H1 (cell line): ENCODE measurements around the gene JPH3. TPM values are rescaled to one million over a fixed set of nuclear protein-coding genes. Genes with fewer than 3 reads are reported as not detected.

Experiments used
- HDAC6 ChIP-seq: IDR thresholded peaks from one replicate; pipeline ENCODE4 v1.7.1; 2012; ENCODE audit warnings: low read depth, mild to moderate bottlenecking, inconsistent platforms, low read length, moderate library complexity
- KDM1A ChIP-seq: fragments of 200-600, 300-600 bp; sonication (generic); IDR thresholded peaks from 2 replicates; pipeline ENCODE4 v1.7.1; 2016; ENCODE audit warnings: mild to moderate bottlenecking, low read length, borderline replicate concordance
- KDM5A ChIP-seq: fragments of 200-600 bp; IDR thresholded peaks from 2 replicates; pipeline ENCODE4 v1.7.1; 2012; ENCODE audit warnings: mild to moderate bottlenecking, low read length, inconsistent platforms, mixed read lengths
- SUZ12 ChIP-seq: fragments of 200-600 bp; sonication (generic); IDR thresholded peaks from 2 replicates; pipeline ENCODE4 v1.6.1; 2012; ENCODE audit warnings: mild to moderate bottlenecking, inconsistent platforms, low read length, moderate library complexity, mixed read lengths
- TAF1 ChIP-seq: IDR thresholded peaks from 2 replicates; pipeline ENCODE4 v1.6.1; 2011; ENCODE audit warnings: mild to moderate bottlenecking, low read depth, low read length
- TEAD4 ChIP-seq: IDR thresholded peaks from 2 replicates; pipeline ENCODE4 v1.6.1; 2012; ENCODE audit warnings: low read depth, low read length, inconsistent platforms, mixed read lengths
- polyA plus RNA-seq, 7 experiments: library from polyadenylated mRNA; depleted of rRNA in 3 of 7; stranded (reverse) in 5 of 7; unstranded in 2 of 7; fragments of >200 nt in 5 of 7; fragments of 200-250 nt in 2 of 7; gene quantifications; 1 replicate in 5 of 7; 2 replicates in 1 of 7; 4 replicates in 1 of 7; pipeline versions ENCODE4 v1.2.1 to v1.2.3, GENCODE V29; 2011 to 2013; ENCODE audit warnings: missing spikeins in 2 of 7, mixed read lengths in 2 of 7
- total RNA-seq: library from RNA; stranded (reverse); fragmentation: NEBNext Ultra II Directional; extraction: Animal tissue kit (Norgen Biotek cat#: 25700); gene quantifications from 2 replicates; pipeline ENCODE4 v1.2.1, GENCODE V29; 2021
- TF ChIP-seq, protein P1 (sequence below): fragments of 300-600 bp; sonication (generic); IDR thresholded peaks from 2 replicates; pipeline ENCODE4 v1.7.1; 2012; ENCODE audit warnings: low read length, moderate library complexity, mild to moderate bottlenecking, inconsistent platforms; ENCODE audit not compliant: insufficient replicate concordance
- TF ChIP-seq, protein P2 (sequence below): IDR thresholded peaks from 2 replicates; pipeline ENCODE4 v1.6.1; 2012; ENCODE audit warnings: low read length, inconsistent platforms

Gene JPH3
- total and polyA plus RNA-seq, 2 of the 8 experiments (the other 6 are each of a cell fraction or from before 2014, with no cell fraction given) = 10.3 to 28.3 TPM

DNA sequence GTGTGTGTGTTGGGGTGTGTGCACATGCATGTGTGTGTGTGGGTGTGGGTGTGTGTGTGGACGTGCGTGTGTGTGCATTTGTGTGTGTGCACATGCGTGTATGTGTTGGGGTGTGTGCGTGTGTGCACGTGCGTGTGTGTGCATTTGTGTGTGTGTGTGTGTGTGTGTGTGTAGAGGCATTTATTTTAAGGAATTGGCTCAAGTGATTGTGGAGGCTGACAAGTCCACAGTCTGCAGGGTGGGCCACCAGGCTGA lies 37.9 kb upstream of the JPH3 start (continued):
- TF ChIP-seq, protein P1, sequence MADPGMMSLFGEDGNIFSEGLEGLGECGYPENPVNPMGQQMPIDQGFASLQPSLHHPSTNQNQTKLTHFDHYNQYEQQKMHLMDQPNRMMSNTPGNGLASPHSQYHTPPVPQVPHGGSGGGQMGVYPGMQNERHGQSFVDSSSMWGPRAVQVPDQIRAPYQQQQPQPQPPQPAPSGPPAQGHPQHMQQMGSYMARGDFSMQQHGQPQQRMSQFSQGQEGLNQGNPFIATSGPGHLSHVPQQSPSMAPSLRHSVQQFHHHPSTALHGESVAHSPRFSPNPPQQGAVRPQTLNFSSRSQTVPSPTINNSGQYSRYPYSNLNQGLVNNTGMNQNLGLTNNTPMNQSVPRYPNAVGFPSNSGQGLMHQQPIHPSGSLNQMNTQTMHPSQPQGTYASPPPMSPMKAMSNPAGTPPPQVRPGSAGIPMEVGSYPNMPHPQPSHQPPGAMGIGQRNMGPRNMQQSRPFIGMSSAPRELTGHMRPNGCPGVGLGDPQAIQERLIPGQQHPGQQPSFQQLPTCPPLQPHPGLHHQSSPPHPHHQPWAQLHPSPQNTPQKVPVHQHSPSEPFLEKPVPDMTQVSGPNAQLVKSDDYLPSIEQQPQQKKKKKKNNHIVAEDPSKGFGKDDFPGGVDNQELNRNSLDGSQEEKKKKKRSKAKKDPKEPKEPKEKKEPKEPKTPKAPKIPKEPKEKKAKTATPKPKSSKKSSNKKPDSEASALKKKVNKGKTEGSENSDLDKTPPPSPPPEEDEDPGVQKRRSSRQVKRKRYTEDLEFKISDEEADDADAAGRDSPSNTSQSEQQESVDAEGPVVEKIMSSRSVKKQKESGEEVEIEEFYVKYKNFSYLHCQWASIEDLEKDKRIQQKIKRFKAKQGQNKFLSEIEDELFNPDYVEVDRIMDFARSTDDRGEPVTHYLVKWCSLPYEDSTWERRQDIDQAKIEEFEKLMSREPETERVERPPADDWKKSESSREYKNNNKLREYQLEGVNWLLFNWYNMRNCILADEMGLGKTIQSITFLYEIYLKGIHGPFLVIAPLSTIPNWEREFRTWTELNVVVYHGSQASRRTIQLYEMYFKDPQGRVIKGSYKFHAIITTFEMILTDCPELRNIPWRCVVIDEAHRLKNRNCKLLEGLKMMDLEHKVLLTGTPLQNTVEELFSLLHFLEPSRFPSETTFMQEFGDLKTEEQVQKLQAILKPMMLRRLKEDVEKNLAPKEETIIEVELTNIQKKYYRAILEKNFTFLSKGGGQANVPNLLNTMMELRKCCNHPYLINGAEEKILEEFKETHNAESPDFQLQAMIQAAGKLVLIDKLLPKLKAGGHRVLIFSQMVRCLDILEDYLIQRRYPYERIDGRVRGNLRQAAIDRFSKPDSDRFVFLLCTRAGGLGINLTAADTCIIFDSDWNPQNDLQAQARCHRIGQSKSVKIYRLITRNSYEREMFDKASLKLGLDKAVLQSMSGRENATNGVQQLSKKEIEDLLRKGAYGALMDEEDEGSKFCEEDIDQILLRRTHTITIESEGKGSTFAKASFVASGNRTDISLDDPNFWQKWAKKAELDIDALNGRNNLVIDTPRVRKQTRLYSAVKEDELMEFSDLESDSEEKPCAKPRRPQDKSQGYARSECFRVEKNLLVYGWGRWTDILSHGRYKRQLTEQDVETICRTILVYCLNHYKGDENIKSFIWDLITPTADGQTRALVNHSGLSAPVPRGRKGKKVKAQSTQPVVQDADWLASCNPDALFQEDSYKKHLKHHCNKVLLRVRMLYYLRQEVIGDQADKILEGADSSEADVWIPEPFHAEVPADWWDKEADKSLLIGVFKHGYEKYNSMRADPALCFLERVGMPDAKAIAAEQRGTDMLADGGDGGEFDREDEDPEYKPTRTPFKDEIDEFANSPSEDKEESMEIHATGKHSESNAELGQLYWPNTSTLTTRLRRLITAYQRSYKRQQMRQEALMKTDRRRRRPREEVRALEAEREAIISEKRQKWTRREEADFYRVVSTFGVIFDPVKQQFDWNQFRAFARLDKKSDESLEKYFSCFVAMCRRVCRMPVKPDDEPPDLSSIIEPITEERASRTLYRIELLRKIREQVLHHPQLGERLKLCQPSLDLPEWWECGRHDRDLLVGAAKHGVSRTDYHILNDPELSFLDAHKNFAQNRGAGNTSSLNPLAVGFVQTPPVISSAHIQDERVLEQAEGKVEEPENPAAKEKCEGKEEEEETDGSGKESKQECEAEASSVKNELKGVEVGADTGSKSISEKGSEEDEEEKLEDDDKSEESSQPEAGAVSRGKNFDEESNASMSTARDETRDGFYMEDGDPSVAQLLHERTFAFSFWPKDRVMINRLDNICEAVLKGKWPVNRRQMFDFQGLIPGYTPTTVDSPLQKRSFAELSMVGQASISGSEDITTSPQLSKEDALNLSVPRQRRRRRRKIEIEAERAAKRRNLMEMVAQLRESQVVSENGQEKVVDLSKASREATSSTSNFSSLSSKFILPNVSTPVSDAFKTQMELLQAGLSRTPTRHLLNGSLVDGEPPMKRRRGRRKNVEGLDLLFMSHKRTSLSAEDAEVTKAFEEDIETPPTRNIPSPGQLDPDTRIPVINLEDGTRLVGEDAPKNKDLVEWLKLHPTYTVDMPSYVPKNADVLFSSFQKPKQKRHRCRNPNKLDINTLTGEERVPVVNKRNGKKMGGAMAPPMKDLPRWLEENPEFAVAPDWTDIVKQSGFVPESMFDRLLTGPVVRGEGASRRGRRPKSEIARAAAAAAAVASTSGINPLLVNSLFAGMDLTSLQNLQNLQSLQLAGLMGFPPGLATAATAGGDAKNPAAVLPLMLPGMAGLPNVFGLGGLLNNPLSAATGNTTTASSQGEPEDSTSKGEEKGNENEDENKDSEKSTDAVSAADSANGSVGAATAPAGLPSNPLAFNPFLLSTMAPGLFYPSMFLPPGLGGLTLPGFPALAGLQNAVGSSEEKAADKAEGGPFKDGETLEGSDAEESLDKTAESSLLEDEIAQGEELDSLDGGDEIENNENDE = no peak
- TF ChIP-seq KDM5A (no peak), SUZ12 (no peak), TEAD4 (no peak), TAF1 (no peak), HDAC6 (no peak), KDM1A (no peak)
- TF ChIP-seq, protein P2, sequence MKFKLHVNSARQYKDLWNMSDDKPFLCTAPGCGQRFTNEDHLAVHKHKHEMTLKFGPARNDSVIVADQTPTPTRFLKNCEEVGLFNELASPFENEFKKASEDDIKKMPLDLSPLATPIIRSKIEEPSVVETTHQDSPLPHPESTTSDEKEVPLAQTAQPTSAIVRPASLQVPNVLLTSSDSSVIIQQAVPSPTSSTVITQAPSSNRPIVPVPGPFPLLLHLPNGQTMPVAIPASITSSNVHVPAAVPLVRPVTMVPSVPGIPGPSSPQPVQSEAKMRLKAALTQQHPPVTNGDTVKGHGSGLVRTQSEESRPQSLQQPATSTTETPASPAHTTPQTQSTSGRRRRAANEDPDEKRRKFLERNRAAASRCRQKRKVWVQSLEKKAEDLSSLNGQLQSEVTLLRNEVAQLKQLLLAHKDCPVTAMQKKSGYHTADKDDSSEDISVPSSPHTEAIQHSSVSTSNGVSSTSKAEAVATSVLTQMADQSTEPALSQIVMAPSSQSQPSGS = no peak
